ENCODE results near the gene HOXB8.

DNA sequence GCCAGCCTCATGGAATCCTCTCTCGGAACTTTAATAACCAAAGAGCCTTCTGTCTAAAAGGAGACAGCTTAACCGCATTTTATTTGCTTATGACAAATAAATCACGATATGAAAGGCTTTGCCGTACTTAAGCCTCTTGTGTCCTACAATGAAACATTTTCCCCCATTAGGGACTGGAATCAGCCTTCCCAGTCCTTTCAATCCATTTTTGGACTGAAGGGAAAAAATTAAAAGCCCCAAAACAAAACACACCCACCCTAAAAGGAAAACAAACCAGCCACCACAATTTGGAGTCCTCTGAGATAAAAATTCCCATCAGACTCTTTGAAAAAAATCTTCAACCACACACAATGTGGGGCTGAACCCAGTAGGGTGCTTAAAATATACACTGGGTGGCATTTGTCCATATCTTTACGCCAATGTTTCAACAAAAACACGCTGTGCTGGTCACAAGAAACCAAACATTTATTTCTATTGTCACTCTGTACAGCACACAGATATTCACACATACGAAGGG lies 40.0 kb downstream of the HOXB8 start:
- TF ChIP-seq, protein P1, sequence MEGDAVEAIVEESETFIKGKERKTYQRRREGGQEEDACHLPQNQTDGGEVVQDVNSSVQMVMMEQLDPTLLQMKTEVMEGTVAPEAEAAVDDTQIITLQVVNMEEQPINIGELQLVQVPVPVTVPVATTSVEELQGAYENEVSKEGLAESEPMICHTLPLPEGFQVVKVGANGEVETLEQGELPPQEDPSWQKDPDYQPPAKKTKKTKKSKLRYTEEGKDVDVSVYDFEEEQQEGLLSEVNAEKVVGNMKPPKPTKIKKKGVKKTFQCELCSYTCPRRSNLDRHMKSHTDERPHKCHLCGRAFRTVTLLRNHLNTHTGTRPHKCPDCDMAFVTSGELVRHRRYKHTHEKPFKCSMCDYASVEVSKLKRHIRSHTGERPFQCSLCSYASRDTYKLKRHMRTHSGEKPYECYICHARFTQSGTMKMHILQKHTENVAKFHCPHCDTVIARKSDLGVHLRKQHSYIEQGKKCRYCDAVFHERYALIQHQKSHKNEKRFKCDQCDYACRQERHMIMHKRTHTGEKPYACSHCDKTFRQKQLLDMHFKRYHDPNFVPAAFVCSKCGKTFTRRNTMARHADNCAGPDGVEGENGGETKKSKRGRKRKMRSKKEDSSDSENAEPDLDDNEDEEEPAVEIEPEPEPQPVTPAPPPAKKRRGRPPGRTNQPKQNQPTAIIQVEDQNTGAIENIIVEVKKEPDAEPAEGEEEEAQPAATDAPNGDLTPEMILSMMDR (IDR thresholded peaks at IDR 0.05; ENCODE audit: poor library complexity, severe bottlenecking): no peak
- no peak for TF ChIP-seq POLR2AphosphoS5 (IDR thresholded peaks at IDR 0.05)
- TF ChIP-seq EZH2 (IDR thresholded peaks at IDR 0.05; ENCODE audit: borderline replicate concordance, insufficient read depth, low read length, poor library complexity, severe bottlenecking): no peak

Measured in neural cell (in vitro differentiated cells).